Measurements from ENCODE around the gene HELZ. TPM values are rescaled to one million over a fixed set of nuclear protein-coding genes. Genes with fewer than 3 reads are reported as not detected.

HELZ gene
- total RNA-seq, 1 experiment from 2014 or later: 49.8 TPM

DNA sequence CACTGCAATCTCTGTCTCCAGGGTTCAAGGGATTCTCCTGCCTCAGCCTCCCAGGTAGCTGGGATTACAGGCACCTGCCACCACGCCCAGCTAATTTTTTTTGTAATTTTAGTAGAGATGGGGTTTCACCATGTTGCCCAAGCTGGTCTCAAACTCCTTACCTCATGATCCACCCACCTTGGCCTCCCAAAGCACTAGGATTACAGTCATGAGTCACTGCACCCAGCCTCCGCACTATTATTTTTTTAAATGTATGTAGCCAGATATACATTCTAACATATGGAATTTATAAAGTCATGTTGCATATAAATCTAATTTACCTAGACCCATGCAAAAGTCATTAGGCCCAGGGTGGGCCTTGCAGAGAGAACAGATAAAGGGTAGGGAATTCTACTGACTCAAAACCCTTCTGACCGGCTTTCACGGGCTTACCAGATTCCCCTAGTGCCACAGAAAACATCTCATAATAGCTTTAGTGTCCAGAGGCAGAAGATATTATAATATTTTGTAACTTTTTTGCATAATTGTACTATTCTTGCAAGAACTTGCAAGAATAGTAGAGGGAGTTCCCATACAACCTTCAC is 20.5 kb upstream of the HELZ start:
- Histone ChIP-seq H2BK12ac (ENCODE audit: insufficient read length, low read depth, low read length) (no peak overlapping the region), H3K18ac (ENCODE audit: insufficient read length, low read depth, low read length) (no peak overlapping the region), H2BK120ac (ENCODE audit: low read depth, low read length, poor library complexity, severe bottlenecking) (no peak overlapping the region)

More for the DNA sequence above, 20.5 kb upstream of the HELZ start:
- H3K36me3 Mint-ChIP-seq (ENCODE audit: insufficient read depth in 1 of 3, low read depth in 3 of 3): no peaks in the 10 kb centered on the region
- DNase-seq: no peak
- H2BK15ac ChIP-seq (ENCODE audit: low read depth, low read length): no peak overlapping the region
- no peaks in the 10 kb centered on the region for H3K23me2 ChIP-seq (ENCODE audit: insufficient read length, low read depth, low read length, poor library complexity, severe bottlenecking)
- H3K9me3 Mint-ChIP-seq: no peaks in the 10 kb centered on the region; a peak in 1 of 5 replicates
- H2BK20ac ChIP-seq (ENCODE audit: low read depth, low read length, poor library complexity, severe bottlenecking): no peak overlapping the region
- H3K4me2 ChIP-seq (ENCODE audit: insufficient read depth, insufficient read length, low read length): no peak overlapping the region
- H3K4me3 Mint-ChIP-seq: no peak overlapping the region
- H4K5ac ChIP-seq (ENCODE audit: insufficient read length, low read depth, low read length): no peak overlapping the region
- no peak overlapping the region for H2AFZ ChIP-seq (ENCODE audit: low read length)
- no peak overlapping the region for H3K4ac ChIP-seq (ENCODE audit: low read depth, low read length)
- no peaks in the 10 kb centered on the region for H3K27me3 Mint-ChIP-seq (ENCODE audit: low read depth)
- no peak overlapping the region for H3T11ph ChIP-seq (ENCODE audit: low read length)
- no peak overlapping the region for H2BK5ac ChIP-seq (ENCODE audit: insufficient read length, low read length)
- no peaks in the 10 kb centered on the region for H3K79me1 ChIP-seq (ENCODE audit: insufficient read depth, low read depth, low read length, poor library complexity, severe bottlenecking)
- no peak overlapping the region for H3K14ac ChIP-seq (ENCODE audit: insufficient read depth, low read length)
- H3K4me1 Mint-ChIP-seq: peaks cover 13 to 18% of the 10 kb centered on the region in 2 experiments
- no CpG with 5 or more reads among the region's 4 CpGs for WGBS (ENCODE audit: extremely low coverage, insufficient read length, low lambda C conversion rate)
- no peak overlapping the region for H4K8ac ChIP-seq (replicated peaks; ENCODE audit: insufficient read length, low read depth, low read length)
- H3K23ac ChIP-seq (ENCODE audit: insufficient read length, low read depth, low read length): no peak overlapping the region
- H3K9me3 ChIP-seq (ENCODE audit: control insufficient read depth, low read depth, low read length): no peaks in the 10 kb centered on the region
- H3K27me3 ChIP-seq (ENCODE audit: insufficient read depth, low read length): no peaks in the 10 kb centered on the region
- peak overlapping the region in 1 of 3 experiments; percentile 82; a peak in 1 of 7 replicates for H3K27ac Mint-ChIP-seq
- no peak overlapping the region for H3K9ac ChIP-seq (ENCODE audit: extremely low read depth, insufficient read length, low read length)
- H3K27ac ChIP-seq (ENCODE audit: insufficient read length, low read depth, low read length): no peak overlapping the region
- no peaks in the 10 kb centered on the region for H4K20me1 ChIP-seq (ENCODE audit: control insufficient read depth, insufficient read depth, insufficient read length)
- TF ChIP-seq, protein P1, sequence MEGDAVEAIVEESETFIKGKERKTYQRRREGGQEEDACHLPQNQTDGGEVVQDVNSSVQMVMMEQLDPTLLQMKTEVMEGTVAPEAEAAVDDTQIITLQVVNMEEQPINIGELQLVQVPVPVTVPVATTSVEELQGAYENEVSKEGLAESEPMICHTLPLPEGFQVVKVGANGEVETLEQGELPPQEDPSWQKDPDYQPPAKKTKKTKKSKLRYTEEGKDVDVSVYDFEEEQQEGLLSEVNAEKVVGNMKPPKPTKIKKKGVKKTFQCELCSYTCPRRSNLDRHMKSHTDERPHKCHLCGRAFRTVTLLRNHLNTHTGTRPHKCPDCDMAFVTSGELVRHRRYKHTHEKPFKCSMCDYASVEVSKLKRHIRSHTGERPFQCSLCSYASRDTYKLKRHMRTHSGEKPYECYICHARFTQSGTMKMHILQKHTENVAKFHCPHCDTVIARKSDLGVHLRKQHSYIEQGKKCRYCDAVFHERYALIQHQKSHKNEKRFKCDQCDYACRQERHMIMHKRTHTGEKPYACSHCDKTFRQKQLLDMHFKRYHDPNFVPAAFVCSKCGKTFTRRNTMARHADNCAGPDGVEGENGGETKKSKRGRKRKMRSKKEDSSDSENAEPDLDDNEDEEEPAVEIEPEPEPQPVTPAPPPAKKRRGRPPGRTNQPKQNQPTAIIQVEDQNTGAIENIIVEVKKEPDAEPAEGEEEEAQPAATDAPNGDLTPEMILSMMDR (conservative IDR thresholded peaks at IDR 0.05): no peak
- H3K79me2 ChIP-seq (ENCODE audit: insufficient read depth, low read length): no peaks in the 10 kb centered on the region
- no peak overlapping the region for H2AK5ac ChIP-seq (ENCODE audit: insufficient read length, low read length)
- no peaks in the 10 kb centered on the region for H3K4me1 ChIP-seq (ENCODE audit: insufficient read depth, low read length)
- H3K56ac ChIP-seq (ENCODE audit: insufficient read length, low read depth, low read length): no peak overlapping the region
- no peak overlapping the region for H4K91ac ChIP-seq (ENCODE audit: insufficient read length, low read depth, low read length)

Measured in H9 (cell line).